Left hindlimb (tissue), 1 donor: Measurements from ENCODE around the gene UBASH3A.
"Not testable (repeated sequence)": the region's sequence is repeated elsewhere in the genome, so short reads cannot be mapped to it uniquely, and the experiment has no call there.

Source experiments
- DNase-seq: peaks from one replicate; pipeline ENCODE4 v3.0.0-alpha.2; 2018

UBASH3A gene

DNA sequence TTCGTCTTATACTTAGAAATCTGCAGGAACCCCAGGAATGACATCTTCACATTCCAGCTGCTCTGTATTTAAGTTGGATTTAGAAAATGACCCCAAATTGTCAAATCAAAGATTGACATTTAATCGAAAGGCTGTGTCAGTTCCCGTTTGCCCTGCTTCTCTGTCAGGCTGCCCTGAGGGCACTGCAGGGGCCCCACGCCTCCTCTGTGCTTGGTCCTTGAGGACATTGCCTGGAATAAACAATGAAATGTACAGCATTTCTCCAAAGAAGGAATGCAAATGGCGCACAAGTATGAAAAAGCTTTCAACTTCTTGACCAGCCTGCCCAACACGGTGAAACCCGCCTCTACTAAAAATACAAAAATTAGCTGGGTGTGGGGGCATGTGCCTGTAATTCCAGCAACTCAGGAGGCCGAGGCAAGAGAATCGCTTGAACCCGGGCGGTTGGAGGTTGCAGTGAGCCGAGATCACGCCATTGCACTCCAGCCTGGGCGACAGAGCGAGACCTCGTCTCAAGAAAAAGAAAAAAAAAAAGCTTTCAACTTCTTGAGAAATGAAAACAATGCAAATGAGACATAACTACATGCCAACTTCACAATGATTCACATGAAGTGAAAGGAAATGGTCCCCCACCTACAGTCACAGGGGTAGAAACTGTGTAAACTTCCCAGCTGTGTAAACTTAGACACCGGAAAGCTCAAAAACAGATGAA lies 10.8 kb upstream of the UBASH3A start:
- DNase-seq = no peak

DNA sequence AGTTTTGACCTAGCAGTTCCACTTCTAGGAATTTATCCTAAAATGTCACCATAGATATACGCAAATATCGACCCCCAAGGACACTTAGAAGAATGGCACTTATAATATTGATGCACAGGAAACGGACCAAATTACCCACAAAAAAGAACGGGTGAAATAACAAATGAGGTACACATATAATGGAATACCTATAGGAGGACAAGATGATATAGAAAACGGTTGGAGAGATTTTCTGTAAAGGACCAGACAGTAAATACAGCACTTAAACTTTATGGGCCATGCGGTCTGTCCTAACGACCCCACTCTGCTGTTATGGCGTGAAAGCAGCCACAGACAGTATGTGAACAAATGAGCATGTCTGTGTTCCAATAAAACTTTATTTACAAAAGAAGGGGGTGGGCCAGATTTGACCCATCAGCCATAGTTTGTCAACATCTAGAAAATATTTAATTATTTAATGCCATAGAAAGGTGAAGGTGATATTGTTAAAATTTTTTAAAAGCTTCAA lies 10.2 kb upstream of the UBASH3A start:
- DNase-seq = no peak

DNA sequence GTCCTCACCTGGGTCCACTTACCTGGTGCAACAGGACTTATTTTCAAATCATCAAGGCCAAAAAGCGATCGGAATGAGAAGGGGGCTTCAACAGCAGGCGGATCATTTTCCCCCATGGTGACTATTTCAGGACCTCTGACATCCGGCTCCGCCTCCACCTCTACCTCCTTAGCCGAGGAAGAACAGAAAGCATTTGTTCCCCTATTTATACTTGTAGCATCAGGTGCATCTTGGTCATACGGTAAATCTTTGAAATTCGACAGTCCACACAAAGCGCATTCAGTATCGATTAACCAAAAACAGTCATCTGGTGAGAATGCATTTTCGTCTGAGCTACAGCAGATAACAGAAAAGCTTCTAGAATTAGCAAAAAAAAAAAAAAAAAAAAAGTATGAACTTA lies 8.4 kb upstream of the UBASH3A start:
- no peak for DNase-seq

DNA sequence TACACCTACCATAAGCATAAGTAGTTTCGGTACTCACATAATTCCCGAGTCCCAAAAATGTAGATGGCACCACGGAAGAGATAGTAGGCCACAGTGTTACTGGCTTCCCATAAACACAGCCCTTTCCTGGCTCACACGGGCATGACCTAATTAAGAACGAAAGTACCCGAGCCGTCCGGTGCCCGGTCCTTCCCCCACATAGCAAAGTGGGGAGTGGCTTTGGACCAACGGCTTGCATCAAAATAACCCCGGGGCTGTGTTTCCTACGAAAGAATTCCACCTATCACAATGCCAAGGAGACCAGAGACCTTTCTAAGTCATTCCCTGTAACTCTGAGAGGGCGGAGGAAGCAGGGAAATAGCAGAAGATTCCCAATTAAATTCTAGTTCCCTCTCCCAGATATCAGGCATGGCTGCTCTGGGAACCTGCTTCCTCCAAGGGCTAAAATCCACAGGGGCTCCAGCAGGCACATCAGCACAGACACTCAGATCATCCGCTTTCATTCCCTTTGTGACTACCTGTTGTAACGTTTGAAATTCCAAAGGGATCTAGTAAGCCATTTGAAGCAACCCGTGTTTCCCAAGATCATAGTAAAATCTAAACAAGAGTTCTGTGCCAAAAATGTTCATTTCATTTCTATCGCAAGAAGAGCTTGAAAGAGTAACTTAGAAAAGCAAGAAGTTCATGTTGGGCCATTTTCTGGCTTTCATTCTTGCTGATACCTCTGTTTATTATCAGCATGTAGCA lies 7.6 kb upstream of the UBASH3A start, which contains the start of gene TMPRSS3:
TSS of gene TMPRSS3 (minus strand) at position 148 of the 747 bp plus-strand sequence. CDS start 635 bp downstream, outside the sequence.
- DNase-seq = no peak

DNA sequence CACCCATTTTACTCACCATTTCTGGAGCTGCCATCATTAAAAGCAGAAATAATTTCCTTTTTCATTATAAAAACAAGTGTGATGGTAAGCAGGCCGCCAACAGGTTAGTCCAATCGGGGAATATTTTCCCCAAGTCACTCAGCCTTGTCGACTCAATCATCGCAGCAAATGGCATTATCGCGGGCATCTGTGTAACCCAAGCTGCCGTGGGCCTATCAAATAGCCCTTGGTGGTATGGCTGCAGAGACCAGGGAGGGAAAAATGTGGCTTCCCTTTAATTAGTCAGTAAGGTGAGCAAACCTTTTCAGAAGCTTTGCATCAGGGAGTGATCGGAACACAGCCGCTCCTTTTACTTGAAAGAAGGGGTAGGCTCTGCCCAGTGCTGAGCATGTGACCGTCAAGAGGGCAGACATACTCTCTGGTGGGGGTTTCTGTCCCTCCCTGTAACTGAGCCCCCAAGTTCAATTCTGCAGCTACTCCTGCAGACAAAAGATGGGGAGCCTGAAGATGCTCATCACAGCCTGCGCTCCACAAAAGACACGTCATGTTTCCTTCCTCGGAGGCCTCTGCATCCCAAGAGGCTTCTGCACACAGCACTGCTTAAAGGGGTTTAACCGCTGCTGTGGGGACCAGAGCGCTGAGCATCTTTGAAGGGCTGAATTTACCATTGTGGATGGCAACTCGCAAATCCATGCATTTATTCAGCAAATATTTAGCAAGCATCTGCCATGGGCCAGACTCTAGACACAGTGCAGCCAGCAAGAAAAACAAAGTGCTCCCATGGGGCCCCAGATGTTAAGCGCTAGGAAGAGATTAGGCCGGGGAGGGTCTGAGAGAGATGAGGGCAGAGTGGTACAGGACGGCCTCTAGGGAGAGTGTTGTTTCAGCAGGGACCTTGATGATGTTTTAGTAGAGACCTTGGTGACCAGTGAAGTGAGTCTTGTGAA lies 6.6 kb upstream of the UBASH3A start:
- no peak for DNase-seq

DNA sequence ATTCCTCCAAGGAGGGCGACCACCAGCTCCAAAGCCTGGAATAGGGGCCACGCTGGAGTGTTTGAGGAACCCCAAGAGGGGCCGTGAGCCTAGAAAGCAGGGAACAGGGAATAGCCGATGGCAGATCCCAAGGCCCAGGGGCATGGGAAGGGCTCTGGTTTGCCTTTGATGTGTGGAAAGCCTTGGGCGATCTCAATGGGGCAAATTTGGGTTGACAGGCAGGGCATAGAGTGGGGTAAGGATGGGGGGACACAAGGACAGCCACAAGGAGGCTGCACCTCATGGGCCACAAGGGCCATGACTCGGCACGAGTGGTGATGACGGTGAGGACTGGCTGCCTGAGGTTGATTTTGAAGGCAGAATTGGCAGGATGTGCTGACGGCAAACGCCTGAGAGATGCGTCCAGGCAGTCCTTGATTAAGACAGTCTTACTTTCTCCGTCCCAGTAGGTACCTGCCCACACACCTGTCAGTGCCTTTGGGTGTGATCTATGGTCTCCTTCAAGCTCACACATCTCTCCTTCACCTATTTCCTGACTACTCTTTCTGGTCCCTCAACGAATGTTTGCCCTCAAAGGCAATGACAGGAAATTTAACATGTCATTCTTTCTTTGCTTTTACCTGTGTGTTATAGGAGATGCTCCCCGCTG lies 5.8 kb upstream of the UBASH3A start:
- no peak for DNase-seq

DNA sequence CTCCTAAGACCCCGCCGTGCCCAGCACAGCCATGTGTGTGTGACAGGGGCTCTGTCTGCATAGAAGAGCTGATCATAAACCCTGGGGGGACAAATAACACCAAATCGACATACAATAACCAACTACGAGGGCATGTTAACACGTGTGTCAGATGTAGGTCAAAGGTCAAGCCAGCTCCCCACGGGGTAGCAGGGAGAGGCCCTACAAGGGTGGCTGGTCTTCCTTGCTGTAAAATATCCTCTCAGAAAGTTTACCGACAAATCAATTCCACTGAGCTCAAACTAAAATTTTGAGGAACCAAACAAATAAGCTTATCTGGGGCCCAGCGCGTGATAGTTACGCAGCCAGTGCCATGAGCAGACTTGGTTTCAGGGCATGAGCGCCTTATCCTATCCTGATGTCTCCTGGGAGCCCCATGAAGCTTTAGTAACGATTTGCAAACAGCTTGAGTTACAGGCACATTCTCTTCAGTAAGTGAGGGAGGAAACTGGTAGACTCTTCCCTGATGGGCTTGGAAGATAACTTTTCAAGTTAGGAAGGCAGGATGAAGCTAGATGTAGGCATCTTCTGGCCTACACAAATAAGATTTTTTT lies 5.2 kb upstream of the UBASH3A start:
- no peak for DNase-seq

DNA sequence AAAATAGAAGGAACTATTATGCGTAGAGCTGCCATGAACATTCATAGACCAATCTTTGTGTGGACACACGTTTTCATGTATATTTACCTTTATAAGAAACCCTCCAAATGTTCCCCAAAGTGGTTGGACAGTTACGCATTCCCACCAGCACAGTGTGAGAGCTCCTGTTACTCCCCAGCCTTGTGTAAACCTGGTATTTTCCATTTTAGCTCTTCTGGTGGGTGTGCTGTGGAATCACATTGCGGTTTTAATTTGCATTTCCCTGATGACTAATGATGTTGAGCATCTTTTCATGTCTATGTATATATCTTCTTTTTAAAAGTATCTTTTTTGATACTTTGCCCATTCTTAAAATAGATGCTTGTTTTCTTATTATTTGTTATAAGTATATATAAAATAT lies 3.2 kb upstream of the UBASH3A start:
- no peak for DNase-seq

DNA sequence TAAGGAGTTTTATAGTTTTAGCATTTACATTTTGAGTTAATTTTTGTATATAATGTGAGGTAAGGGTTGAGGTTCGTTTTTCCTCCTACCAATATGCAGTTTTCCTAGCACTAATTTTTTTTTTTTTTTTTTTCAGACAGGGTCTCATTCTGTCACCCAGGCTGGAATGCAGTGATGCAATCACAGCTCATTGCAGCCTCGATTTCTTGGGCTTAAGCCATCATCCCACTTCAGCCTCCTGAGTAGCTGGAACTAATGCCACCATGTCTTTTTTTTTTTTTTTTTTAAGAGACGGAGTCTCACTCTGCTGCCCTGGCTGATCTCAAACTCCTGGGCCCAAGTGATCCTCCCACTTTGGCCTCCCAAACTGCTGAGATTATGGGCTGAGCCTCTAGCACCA lies 2.5 kb upstream of the UBASH3A start:
- no peak for DNase-seq

DNA sequence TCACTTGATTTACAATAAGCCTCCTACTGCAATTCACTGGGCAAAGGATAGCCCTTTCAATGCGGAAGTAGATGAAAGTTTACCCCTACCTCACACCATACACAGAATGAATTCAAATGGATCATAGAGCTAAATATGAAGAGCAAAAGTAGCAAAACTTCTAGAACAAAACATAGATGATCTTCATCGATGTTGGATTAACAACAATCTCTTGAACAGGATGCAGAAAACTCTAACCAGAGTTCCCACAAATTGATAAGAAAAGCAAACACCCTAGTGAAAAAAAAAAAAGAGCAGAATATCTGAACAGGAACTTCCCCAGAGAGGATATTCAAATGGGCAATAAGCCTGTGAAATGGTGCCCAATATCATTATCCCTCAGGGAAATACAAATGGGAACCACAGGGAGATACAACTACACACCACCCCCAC lies 1.9 kb upstream of the UBASH3A start:
- no peak for DNase-seq

DNA sequence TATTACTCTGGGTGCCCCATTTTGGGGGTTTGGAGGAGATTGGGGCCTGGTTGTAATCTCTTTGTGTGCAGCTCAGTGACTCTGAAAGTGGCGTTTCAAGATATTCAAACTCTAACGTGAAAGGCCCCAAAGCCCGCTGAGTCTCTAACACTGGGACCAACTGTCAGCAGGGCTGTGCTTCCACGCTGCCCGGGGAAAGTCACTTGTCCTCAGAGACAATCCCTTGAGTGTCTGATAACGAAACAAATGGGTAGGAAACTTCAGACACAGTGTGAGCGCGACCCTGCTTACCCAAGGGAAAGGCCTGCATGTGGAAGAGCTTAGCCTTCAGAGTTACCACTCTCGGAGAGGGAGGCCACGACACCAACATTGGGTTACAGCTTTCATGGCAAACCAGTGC lies 837 bp downstream of the UBASH3A start:
- DNase-seq = no peak

DNA sequence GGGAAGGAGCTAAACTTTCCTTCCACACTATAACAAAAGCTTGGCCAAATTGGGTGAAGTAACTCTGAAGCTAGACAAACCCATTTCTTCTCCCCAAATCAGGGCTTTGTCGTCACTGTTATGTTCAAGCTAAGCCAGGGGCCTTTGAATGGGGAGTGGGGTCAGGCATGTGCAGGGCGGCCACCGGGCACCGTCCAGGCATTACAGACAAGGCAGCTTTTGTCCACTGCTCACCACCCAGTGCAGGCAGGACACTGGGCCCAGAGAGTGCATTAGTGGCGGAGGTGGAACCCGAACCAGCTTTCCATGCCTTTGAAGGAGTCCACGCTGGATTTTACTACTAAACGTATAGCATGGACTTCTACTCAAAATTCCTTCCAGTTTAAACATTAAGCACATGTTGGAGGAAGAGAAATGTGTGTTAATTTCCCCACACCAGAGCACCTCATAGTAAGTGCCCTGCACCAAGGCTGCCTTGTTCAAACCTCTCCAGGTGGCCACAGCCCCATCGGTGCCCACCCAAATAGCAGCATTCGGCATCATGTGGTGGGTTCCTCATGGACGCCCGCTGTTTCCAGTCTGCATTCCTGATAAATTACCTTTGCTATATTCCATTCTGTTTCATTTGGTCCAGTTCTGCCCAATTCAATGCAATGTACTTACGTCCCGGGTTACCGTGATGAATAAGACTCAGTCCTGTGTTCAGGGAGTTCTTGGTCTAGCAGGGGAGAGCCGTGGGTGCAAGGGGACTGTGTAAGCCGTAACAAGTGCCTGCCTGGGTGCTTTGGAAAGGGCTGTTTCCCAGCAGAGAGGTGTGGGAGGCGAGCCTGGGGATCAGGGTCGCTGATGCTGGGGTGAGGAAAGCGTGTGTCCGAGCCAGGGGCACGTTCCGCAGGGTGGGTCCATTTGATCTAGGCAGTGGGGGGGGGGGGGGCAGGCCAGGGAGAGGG lies 1.6 kb downstream of the UBASH3A start:
- DNase-seq = no peak

DNA sequence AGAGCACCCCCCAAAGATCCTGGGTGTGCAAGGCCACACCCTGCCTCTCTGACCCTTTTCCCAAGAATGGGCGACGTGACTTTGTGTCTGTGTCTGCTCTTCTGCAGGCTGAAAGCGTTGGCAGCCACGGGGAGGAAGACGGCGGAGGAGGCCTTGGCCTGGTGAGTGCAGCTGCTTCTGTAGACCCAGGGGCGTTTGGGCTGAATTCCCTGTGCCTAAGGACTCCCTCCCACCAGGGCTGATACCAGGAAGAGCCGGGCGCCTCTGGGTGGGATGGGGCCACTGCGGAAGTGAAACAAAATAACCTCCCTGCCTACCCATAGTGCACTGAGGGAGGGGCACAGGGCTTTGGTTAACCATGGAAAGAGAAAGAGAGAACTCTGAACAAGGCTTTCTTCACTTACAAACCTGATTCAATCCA lies 2.5 kb downstream of the UBASH3A start:
- no peak for DNase-seq

DNA sequence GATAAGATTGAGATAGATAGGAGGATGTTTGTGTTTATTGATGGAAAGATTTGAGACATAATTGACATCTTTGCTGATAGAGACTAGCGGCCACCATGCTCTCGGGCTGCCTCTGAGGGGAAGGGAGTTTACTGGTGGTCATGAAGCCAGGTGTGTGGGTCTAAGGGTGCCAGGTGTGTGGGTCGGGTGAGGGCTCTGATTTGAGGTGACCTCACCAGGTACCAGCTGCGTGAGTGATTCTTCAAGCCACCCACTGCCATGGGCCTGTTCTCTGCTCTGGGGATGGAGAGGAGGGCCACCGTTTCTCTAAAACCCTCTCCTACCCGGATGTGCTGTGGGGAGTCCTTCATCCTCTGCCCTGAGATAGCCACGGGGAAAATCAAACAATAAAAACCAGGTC lies 3.2 kb downstream of the UBASH3A start:
- no peak for DNase-seq

DNA sequence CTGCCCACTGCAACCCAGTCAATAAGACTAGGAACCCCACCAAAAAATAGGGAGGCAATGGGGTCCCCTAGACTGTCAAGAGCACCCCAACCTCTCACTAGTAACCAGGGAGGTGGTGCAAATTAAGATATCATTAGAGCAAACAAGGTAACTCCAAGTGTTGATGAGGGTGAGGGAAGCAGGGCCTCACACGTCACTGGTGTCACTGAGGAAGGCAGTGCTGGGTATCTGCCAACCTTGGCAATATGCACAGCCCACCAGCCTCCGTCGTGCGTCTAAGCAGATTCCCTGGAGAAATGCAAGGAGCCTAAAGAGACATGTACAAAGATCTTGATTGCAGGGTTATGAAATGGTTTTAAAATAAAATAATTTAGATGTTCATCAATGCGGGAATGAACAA lies 3.8 kb downstream of the UBASH3A start:
- no peak for DNase-seq

DNA sequence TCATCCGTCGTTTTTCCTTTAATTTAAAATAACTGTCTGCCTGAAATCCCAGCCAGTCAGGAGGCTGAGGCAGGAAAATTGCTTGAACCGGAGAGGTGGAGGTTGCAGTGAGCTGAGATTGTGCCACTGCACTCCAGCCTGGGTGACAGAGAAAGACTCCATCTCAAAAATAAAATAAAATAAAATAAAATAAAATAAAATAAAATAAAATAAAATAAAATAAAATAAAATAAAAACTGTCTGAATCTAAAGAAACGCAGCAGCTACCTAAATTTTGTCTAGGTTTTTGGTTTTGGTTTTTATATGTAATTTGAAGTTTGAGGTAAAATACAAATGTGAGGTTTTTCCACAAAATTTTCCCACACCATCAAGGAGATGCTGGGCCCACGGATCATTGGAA lies 5.0 kb downstream of the UBASH3A start:
- not testable (repeated sequence) for DNase-seq

DNA sequence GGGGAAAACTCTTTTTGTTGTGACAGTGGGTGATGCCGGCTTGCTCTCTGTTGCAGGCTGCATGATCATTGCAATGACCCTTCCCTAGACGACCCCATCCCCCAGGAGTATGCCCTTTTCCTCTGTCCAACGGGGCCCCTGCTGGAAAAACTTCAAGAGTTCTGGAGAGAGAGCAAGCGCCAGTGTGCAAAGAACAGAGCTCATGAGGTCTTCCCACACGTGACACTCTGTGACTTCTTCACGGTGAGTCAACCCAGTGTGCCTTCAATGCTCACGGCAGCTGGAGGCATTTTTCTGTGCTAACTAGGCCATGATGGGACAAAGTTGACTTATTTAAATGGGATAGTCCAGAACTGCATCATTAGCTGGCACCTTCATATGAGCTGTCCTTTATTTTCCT lies 5.7 kb downstream of the UBASH3A start:
- no peak for DNase-seq

DNA sequence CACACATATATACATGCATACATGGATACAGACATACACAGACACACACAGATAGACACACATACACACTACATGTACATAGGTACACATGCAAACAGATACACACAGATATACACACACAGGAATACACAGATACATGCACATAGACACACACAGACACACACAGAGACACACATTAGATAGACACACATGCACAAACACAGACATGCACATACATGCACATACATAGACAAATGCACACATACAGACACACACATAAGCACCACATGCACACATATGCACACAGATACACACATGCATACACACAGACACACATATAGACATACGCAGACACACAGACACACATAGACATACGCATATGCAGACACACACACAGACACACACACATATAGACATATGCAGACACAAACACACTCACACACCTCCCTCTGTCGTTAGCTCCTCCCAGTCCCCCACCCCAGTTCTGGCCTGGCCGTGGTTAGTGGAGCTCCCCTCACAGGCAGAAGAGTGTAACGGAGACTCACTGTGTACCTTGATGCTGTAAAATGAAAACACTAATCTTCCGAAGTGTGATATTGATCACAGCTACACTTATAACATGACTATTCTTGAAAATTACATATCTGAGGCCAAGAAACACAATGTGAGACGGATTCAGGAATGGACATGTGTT lies 7.6 kb downstream of the UBASH3A start:
- DNase-seq = no peak

DNA sequence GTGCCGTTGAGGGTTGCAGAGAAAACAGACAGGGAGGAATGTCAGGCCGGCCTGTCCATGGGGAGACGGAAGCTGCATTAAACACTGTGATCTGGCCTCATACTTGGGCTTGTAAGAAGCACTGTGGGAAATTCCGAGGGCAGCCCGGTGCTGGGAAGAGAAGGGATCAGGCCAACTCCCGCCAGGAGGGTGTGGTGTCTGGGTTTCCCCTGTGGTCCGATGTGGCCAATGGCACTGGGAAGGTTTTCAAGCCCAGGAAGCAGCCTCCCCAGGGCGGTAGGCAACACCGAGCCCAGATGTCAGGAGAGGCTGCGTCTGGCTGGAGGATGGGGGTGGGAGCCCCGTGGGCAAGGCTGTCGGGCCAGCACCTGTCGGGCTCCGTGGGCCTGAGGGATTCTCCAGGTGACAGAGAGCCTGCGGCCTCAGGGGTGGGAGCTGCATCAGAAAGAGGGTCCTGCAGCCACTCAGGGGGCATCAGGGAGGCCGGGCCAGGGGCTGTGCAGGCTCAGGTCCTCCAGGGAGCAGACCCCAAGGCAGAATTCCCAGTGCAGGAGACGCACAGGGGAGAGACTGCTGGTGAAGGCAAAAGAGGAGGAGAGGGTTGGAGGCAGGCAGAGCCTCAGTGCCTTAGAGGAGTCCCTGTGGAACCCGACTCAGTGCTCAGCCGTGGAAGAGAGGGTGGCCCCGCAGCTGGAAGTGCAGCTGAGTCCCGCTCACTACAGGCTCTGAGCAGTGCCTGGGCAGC lies 8.4 kb downstream of the UBASH3A start:
- DNase-seq = no peak

DNA sequence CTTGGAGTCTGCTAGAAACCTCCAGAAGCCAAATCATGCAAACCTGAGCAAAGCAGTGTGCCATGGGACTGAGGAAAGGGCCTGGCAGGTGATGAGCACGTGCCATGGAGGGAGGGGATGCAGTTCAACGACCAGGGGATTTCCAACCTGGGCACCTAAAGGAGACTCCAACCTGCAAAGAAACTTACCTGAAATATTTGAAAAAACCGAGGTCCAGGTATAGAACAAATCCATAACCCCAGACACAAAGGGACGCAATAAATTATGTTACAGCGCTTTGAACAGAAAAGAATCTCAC lies 8.9 kb downstream of the UBASH3A start:
- DNase-seq = no peak
